Measurements from ENCODE around the gene FAM234B. TPM values are rescaled to one million over a fixed set of nuclear protein-coding genes. Genes with fewer than 3 reads are reported as not detected.

Gene FAM234B
- total and polyA plus RNA-seq, 7 donors = 0.89 to 4.0 (median 2.1) TPM

DNA sequence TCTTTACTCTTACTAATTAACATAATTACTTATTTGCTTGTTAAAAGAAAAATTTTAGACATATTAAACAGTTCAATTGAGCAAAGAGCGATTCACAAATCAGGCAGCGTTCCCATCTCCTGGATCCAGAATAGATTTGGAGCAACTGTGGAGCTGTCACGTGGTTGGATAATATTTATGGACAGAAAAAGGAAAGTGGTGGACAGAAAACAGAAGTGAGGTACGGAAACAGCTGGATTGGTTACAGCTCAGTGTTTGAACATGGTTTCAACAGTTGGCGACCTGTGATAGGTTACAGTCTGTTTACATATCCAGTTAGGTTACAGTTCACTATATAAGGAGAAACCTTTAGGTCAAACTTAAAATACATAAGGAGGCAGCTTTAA lies 19.7 kb upstream of the FAM234B start:
- WGBS, 3 donors = 55 to 71% (median 66%) methylated on average over 5 of the region's 5 CpGs
- no peak for ATAC-seq

DNA sequence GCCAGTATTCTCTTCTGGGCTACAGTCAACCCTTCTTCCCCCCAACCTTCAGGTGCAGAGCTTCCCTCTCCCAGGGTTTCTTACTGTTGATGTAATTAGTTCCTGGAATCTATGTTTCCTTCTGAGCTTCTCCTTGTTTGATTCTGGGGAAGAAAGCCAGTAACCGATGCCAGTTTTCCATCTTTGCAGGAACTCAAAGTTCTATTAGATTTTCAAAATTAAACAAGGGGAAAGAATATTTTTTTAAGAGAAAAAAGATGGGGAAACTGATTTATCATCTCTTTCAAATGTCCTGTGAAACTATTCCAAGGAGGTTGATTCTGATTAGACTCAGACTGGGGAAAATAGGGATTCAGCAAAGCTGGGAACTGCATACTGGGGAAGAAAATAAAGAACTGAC lies 17.9 kb upstream of the FAM234B start:
- Histone ChIP-seq H3K27me3 (ENCODE audit: insufficient read depth in 3 of 3, low read length in 2 of 3) (no peaks in the 10 kb centered on the region), H3K9me3 (no peaks in the 10 kb centered on the region), H3K36me3 (ENCODE audit: insufficient read depth in 1 of 2, low read depth in 1 of 2) (no peaks in the 10 kb centered on the region), H3K27ac (no peak overlapping the region), H3K4me3 (no peak overlapping the region), H3K4me1 (no peaks in the 10 kb centered on the region)
- intact Hi-C loops (cut with DNase I) = loop anchor here in 1 of 2 donors (10.0 kb wide), 1 partner anchor 189 kb away; no protein-coding TSS in a partner anchor
- TF ChIP-seq, protein P1, sequence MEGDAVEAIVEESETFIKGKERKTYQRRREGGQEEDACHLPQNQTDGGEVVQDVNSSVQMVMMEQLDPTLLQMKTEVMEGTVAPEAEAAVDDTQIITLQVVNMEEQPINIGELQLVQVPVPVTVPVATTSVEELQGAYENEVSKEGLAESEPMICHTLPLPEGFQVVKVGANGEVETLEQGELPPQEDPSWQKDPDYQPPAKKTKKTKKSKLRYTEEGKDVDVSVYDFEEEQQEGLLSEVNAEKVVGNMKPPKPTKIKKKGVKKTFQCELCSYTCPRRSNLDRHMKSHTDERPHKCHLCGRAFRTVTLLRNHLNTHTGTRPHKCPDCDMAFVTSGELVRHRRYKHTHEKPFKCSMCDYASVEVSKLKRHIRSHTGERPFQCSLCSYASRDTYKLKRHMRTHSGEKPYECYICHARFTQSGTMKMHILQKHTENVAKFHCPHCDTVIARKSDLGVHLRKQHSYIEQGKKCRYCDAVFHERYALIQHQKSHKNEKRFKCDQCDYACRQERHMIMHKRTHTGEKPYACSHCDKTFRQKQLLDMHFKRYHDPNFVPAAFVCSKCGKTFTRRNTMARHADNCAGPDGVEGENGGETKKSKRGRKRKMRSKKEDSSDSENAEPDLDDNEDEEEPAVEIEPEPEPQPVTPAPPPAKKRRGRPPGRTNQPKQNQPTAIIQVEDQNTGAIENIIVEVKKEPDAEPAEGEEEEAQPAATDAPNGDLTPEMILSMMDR (IDR thresholded peaks at IDR 0.05) = no peak
- DNase-seq = no peak
- 68 to 79% (median 71%) methylated on average over 1 of the region's 1 CpG for WGBS, 3 donors
- ATAC-seq = no peak

More for the DNA sequence above, 19.7 kb upstream of the FAM234B start:
- TF ChIP-seq, protein P1 (IDR thresholded peaks at IDR 0.05) = no peak
- Histone ChIP-seq H3K4me1 (no peaks in the 10 kb centered on the region), H3K4me3 (no peak overlapping the region), H3K27me3 (ENCODE audit: insufficient read depth in 3 of 3, low read length in 2 of 3) (no peaks in the 10 kb centered on the region), H3K9me3 (no peaks in the 10 kb centered on the region), H3K27ac (no peak overlapping the region), H3K36me3 (ENCODE audit: insufficient read depth in 1 of 2, low read depth in 1 of 2) (no peaks in the 10 kb centered on the region)
- DNase-seq = no peak
- intact Hi-C loops (cut with DNase I) = loop anchor here in 1 of 2 donors (10.0 kb wide), 1 partner anchor 190 kb away; no protein-coding TSS in a partner anchor

DNA sequence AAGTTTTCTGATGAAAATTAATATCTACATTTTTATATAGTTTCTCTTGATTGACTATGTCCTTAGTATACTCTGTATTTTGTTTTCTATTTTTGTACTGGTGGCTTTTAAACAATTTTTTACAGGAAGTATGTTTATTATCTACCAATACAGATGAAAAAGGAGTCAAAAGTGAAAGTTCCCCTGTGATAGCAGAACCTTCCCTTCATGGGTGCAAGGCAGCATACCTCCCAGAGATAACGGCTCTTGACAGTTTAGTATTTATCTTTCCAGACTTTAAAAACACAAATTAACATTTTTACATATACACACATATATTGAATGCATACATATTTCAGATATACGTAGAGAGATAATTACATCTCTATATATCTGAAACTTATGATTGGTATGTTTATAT lies 17.1 kb upstream of the FAM234B start:
- TF ChIP-seq, protein P1 (IDR thresholded peaks at IDR 0.05) = no peak
- H3K27ac ChIP-seq = no peak overlapping the region
- H3K27me3 ChIP-seq (ENCODE audit: insufficient read depth in 3 of 3, low read length in 2 of 3) = no peaks in the 10 kb centered on the region
- no peaks in the 10 kb centered on the region for H3K9me3 ChIP-seq
- H3K4me3 ChIP-seq = no peak overlapping the region
- intact Hi-C loops (cut with DNase I) = loop anchor here in 1 of 2 donors (10.0 kb wide), 1 partner anchor 188 kb away; no protein-coding TSS in a partner anchor
- 83 to 86% (median 85%) methylated on average over 2 of the region's 2 CpGs for WGBS, 3 donors
- no peaks in the 10 kb centered on the region for H3K4me1 ChIP-seq
- ATAC-seq = no peak
- no peak for DNase-seq
- H3K36me3 ChIP-seq (ENCODE audit: insufficient read depth in 1 of 2, low read depth in 1 of 2) = no peaks in the 10 kb centered on the region

DNA sequence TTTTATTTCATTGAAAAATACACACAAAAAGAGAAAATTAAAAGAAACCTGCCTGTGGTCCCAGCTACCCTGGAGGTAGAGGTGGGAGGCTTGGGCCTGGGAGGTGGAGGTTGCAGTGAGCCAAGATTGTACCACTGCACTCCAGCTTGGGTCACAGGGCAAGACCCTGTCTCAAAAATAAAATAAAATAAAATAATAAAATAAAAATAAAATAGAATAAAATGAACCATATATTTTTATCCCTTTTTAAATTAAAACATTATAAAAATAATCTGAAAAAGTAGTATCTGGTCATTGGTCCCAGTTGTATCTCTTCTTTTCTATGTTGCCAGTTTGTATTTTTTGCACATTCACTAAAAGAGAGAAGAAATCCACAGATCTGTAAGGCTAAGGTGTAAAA lies 16.7 kb upstream of the FAM234B start:
- no peaks in the 10 kb centered on the region for H3K36me3 ChIP-seq (ENCODE audit: insufficient read depth in 1 of 2, low read depth in 1 of 2)
- H3K9me3 ChIP-seq = no peaks in the 10 kb centered on the region
- no peak overlapping the region for H3K27ac ChIP-seq
- H3K4me3 ChIP-seq = no peak overlapping the region
- H3K27me3 ChIP-seq (ENCODE audit: insufficient read depth in 3 of 3, low read length in 2 of 3) = no peaks in the 10 kb centered on the region
- H3K4me1 ChIP-seq = no peaks in the 10 kb centered on the region
- no peak for ATAC-seq
- TF ChIP-seq, protein P1 (IDR thresholded peaks at IDR 0.05) = no peak
- no peak for DNase-seq
- intact Hi-C loops (cut with DNase I) = loop anchor here in 1 of 2 donors (10.0 kb wide), 1 partner anchor 187 kb away; no protein-coding TSS in a partner anchor
